NCI-H526 (cell line): ENCODE measurements around the gene PTOV1.
A peak's percentile ranks its signal among the peaks of the same experiment; 100 is the strongest.

ENCODE experiments used
- DNase-seq, 2 experiments: peaks; one replicate each; lab custom pipeline; 2025; lab: John Stamatoyannopoulos, UW

PTOV1 gene

GRCh38 chr19:49844138-49845095, 6.5 kb upstream of the PTOV1 start:
- no peak for DNase-seq

DNA sequence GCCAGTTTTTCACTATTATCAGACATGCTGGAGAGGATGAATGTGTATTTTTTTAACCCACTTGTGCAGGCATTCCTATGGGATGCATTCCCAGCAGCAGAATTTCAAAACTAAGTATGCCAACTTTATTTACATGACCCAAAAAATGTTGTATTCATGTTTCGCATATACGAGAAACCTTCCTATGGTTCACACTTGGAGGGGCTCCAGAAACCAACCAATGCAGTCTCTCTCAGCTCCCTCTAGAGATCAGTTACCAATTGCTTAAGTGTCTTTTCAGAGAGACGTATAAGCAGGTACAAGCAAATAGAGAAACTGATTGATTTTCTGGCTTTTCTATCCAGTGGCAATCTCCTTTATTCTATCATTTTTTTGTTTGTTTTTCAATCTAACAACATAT, 5.5 kb upstream of the PTOV1 start:
- DNase-seq = no peak

DNA sequence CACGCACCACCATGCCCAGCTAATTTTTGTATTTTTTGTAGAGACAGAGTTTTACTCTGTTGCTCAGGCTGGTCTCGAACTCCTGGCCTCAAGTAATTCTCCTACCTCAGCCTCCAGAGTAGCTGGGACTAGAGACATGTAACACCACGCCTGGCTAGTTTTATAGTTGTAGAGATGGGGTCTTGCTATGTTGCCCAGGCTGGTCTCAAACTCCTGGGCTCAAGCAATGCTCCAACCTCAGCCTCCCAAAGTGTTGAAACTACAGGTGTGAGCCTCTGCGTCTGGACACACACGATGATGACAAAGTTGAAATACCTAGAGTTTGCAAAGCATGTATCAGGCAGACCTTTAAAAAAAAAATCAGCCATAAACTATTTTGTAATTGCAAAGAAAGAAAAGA, 4.6 kb upstream of the PTOV1 start:
- DNase-seq = no peak

- DNase-seq = no peak
Observed at GRCh38 chr19:49847731-49848696, 2.9 kb upstream of the PTOV1 start.

DNA sequence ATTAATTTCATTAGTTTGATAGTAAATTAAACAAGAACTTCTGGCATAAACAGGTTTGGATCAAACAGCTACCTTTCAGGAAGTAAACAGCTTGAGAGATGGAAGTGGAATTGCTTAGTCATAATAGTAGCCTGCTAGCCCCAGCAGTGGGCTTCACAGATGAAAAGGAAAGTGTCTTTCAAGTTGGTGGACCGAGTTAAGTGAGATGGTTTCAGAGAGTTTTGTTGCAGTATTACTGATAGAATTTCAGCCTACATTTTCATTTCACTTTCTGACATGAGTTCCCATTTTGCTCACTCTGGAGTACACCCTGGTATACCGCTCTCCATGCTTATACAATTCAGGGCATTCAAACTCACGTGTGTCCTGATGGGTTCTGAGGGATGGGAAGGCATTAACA, 2.0 kb upstream of the PTOV1 start:
- DNase-seq = no peak

DNA sequence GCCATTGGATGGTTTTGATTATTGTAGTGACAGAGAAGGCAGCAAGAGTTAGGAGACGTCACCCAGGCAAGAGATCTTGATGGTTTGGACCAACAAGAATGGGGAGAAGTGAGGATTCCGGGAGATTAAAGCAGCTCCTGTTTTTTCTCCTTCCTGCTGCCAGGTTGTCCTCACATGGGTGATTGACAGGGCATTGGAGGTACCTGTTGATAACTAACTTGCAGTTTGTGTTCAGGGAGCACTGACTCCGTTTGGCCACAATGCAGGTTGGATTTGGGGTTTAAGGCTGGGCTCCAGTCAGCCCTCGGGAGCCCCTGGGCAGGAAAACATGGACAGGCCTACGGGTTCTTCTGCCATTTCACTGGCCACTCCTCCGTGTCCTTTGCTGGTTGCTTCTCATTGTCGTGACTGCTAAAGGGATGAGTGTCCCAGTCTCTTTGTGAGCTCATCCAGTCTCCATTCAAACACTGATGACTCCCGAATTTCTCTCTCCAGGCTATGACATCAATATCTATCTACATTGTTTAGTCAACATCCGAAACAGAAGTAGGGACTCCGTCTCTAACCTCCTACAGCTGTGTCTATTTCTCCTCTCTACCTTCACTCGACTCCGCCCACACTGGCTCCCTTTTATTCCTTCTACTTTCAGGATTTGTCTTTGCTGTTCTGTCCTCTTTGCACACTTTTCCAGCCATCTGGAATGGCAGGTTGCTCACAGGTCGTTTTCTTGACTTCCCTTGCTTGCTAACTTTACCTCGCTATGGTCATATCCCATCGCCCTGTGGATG, 1.3 kb upstream of the PTOV1 start:
- DNase-seq = no peak

- DNase-seq = no peak
Observed at GRCh38 chr19:49850221-49850486, 805 bp upstream of the PTOV1 start.

DNA sequence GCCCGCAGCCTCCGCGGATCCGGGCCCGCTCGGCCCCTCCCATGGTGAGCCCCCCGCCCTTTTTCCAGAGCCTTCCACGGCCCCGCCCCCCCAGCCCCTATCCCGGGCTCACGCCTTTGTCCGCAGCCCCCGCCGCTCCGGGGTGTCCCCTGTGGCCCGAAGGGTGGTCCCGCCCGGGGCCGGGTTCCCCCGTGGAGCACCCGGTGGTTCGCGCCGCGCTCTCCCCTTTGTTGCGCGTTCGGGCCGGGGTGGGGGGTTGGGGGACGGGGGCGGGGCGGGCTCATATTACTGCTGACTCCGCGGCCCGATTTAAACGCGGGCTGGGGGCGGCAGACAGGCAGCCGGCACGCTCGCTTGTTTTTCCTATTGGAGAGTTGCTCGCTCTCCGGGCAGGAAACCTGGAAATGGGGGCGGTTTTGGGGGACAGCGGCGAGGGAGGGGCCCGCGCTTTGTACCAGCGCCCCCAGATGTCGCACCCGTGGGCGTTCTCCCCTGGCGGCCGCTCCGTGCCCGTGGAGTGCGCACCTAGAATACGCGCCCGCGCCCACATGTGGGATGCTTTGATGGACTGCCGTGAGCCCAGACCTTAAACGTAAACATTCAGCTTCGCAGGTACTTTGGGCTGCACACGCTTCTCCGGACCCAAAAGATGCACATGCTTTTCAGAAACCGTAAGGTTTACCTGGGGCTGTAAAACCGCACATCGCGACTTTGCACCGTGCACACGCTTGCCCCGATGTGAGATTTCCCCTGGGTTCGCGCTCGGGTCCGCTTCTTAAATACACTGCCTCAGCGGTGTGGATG, 699 bp downstream of the PTOV1 start:
- DNase-seq = peak in 1 of 2 experiments; percentile 64

- no peak for DNase-seq
Observed at GRCh38 chr19:49852631-49853126, 1.7 kb downstream of the PTOV1 start.

DNA sequence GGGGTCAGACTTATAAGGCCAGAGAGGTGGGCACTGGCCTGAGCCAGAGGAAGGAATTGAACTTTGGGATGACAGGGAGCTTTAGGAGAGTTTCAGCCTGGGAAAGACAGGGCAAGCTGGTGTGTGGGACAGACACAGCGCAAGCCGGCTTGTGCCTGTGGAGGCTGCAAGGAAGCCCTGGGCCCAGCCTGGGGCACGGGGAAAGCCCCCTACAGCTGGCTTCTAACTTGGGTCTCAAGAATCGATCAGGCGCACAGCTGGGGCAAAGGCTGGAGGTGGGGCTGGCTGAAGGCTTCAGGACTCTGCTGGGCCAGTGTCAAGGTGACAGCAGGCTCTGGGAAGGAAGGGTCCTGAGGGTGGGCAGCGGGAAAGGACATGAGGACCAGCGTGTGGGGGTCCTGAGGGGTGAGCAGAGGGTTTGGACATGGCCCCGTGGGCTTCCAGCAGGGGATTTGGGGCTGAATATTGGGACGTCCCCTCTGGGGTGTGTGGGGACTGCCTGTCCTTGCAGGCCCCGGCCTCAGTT, 3.0 kb downstream of the PTOV1 start:
- no peak for DNase-seq

GRCh38 chr19:49854378-49855263, 3.7 kb downstream of the PTOV1 start:
- DNase-seq = no peak

GRCh38 chr19:49855277-49855675, 4.3 kb downstream of the PTOV1 start:
- DNase-seq = no peak

DNA sequence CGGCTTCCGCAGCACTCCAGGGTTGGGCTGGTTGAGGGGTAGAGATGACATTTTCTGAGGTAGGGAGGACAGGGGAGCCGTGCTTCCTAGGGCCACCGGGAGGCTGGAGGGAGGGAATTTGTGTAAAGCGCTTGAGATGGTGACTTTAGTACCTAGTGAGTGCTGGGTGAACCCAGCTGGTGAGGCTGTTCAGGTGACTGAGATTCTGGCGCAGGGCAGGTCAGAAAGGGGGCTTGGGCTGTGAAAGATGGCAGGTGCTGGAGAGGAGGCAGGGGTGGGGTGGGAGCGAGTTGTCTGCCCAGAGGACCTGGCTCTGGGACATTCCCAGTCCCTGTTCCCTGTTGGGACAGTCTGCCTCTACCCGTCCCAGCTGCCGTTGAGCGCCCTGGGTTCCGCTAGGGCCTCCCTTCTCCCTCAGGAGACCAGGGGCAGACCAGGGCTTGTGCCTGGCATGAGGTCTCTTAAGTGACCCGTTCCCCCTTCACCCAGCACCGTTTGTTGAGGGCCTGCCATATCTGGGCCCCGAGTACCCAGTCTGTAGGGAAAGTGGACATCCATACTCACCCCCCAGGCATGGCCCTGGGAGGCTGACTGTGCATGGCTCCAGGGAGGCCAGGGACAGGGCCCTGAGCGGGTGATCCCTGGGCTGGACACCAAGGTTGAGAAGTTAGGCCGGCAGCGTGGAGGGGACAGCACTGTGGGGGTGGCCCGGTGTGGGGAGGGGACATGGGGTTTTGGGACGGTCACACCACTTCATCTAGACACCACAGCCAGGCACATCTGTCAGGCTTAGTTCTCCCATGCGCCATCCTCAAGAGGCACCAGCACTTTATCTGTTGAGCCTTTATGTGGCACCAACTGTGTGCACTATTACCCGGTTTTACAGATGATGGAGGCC, 5.0 kb downstream of the PTOV1 start:
- DNase-seq = no peak

GRCh38 chr19:49856574-49857021, 5.6 kb downstream of the PTOV1 start:
- DNase-seq = no peak

DNA sequence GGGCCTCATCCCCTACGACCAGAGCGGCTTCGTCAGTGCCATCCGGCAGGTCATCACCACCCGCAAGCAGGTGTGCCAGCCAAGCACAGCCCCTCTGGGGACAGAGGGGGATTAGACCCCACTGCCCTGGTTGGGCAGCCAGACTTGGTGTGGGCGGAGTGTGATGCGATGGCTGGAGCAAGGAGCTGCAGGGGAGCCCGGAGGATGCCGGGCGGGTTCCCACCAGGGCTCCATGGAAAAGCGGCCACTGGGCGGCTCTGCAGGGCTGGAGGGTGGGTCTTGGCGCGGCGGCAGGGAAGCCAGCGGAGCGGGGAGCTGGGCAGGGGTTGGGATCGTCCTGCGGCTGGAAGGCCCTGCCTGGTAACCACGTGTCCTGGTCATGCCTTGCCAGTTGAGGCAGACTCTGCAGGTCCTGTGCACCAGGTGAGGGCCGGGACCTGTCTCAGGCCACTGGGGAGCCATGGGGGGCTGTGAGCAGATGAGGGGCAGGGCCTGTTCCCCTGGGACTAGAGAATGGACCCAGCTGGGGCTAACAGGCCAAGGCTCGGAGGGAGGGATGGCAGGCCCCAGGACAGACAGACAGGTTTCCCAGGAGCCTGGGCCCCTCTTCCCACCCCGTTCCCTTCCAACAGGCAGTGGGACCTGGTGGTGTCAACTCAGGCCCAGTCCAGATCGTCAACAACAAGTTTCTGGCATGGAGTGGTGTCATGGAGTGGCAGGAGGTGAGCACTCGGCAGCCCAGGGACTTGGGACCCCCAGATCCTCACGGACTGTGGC, 6.3 kb downstream of the PTOV1 start:
- DNase-seq = peak in 1 of 2 experiments; percentile 26

- DNase-seq = no peak
Observed at GRCh38 chr19:49857838-49858087, 6.8 kb downstream of the PTOV1 start.

DNA sequence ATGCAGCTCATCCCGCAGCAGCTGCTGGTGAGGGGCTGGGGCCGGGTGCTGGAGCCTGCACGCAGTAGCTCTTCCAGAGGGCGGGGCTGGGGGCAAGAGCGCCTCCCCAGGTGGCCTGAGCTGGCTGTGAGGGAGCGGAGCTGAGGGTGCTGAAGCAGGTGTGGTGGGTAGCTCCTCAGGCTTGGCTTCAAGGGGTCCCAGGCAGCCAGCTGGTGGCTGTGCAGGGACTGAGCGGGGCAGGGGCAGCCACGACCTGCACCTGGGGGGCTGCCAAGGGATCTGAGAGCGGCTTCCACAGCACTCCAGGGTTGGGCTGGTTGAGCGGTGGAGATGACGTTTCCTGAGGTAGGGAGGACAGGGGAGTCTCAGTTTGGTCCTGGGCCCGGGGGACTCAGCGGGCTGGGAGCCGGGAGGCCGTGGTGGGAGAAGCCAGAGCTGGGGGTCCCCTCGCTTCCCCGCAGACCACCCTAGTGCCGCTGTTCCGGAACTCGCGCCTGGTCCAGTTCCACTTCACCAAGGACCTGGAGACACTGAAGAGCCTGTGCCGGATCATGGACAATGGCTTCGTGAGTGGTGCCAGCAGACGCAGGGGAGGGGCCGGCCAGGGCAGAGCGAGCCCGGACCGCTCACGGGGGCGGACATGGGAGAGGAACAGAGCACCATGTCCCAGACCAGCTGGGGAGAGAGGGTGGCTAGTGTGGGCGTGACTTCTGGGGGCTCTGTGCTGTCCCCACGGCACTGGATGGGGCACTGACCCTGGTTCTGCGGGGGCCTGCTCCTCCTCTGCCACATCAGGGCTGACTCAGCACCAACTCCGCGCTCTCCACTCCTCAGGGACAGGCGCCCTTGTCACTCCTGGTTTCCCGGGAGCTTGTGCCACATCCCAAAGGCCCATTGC, 7.4 kb downstream of the PTOV1 start:
- peak in 1 of 2 experiments; percentile 26 for DNase-seq
